Glutamatergic neuron (in vitro differentiated cells): ENCODE results near the gene MLKL. TPM values are rescaled to one million over a fixed set of nuclear protein-coding genes. Genes with fewer than 3 reads are reported as not detected.
"Not testable (repeated sequence)": the region's sequence is repeated elsewhere in the genome, so short reads cannot be mapped to it uniquely, and the experiment has no call there.

Experiments
- DNase-seq: peaks from one replicate; pipeline ENCODE4 v3.0.0; 2022
- H3K27ac Mint-ChIP-seq: one replicate; pipeline ENCODE4 v1.8.0; 2020; ENCODE audit warnings: mild to moderate bottlenecking, mixed read lengths, inconsistent platforms; ENCODE audit not compliant: unreplicated experiment
- H3K27me3 Mint-ChIP-seq: one replicate; pipeline ENCODE4 v1.8.0; 2020; ENCODE audit warnings: mild to moderate bottlenecking, moderate library complexity, mixed read lengths, inconsistent platforms; ENCODE audit not compliant: unreplicated experiment
- H3K36me3 Mint-ChIP-seq: one replicate; pipeline ENCODE4 v1.8.0; 2020; ENCODE audit warnings: mild to moderate bottlenecking, mixed read lengths, inconsistent platforms; ENCODE audit not compliant: unreplicated experiment
- H3K4me1 Mint-ChIP-seq: one replicate; pipeline ENCODE4 v1.8.0; 2020; ENCODE audit warnings: mild to moderate bottlenecking, low read depth, mixed read lengths, inconsistent platforms; ENCODE audit not compliant: unreplicated experiment
- H3K4me3 Mint-ChIP-seq: one replicate; pipeline ENCODE4 v1.8.0; 2020; ENCODE audit warnings: mild to moderate bottlenecking, mixed read lengths, inconsistent platforms; ENCODE audit not compliant: unreplicated experiment
- H3K9me3 Mint-ChIP-seq: one replicate; pipeline ENCODE4 v1.8.0; 2020; ENCODE audit warnings: mild to moderate bottlenecking, moderate library complexity, mixed read lengths, inconsistent platforms; ENCODE audit not compliant: unreplicated experiment
- total RNA-seq: library from RNA; stranded (reverse); fragmentation: NEBNext Ultra II Directional; extraction: Animal tissue kit (Norgen Biotek cat#: 25700); gene quantifications from one replicate; pipeline ENCODE4 v1.2.1, GENCODE V29; 2021; ENCODE audit not compliant: unreplicated experiment
- TF ChIP-seq, protein P1 (sequence below): fragments of 200-600 bp; sonication (generic); IDR thresholded peaks from one replicate; pipeline ENCODE4 v1.5.0; 2021; ENCODE audit not compliant: partially characterized antibody, unreplicated experiment

MLKL gene
- total RNA-seq, 1 donor from 2014 or later = not detected

- no peaks in the 10 kb centered on the region for H3K9me3 Mint-ChIP-seq
- TF ChIP-seq, protein P1, sequence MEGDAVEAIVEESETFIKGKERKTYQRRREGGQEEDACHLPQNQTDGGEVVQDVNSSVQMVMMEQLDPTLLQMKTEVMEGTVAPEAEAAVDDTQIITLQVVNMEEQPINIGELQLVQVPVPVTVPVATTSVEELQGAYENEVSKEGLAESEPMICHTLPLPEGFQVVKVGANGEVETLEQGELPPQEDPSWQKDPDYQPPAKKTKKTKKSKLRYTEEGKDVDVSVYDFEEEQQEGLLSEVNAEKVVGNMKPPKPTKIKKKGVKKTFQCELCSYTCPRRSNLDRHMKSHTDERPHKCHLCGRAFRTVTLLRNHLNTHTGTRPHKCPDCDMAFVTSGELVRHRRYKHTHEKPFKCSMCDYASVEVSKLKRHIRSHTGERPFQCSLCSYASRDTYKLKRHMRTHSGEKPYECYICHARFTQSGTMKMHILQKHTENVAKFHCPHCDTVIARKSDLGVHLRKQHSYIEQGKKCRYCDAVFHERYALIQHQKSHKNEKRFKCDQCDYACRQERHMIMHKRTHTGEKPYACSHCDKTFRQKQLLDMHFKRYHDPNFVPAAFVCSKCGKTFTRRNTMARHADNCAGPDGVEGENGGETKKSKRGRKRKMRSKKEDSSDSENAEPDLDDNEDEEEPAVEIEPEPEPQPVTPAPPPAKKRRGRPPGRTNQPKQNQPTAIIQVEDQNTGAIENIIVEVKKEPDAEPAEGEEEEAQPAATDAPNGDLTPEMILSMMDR = no peak
- DNase-seq = no peak
- no peaks in the 10 kb centered on the region for H3K27me3 Mint-ChIP-seq
- no peaks in the 10 kb centered on the region for H3K4me1 Mint-ChIP-seq
- no peak overlapping the region for H3K27ac Mint-ChIP-seq
- no peak overlapping the region for H3K4me3 Mint-ChIP-seq
- no peaks in the 10 kb centered on the region for H3K36me3 Mint-ChIP-seq
Observed at GRCh38 chr16:74661064-74661463, 39.6 kb downstream of the MLKL start.

DNA sequence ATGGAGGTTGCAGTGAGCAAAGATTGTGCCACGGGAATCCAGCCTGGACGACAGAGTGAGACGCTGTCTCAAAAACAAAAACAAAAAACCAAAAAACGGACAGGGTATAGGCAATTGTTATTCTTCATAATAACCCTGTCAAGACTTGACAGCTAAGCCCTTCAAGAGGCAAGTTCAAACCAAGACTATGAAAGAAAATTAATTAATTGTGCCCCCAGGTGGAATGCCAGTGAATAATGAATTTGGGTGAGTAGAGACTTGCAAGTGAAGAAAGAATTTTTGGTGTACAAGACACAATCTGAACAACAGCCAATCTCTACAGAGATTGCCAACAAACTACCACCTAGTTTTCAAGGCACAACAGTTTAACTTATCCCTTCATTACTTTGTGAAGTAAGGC, 40.3 kb downstream of the MLKL start:
- no peaks in the 10 kb centered on the region for H3K4me1 Mint-ChIP-seq
- H3K36me3 Mint-ChIP-seq = no peaks in the 10 kb centered on the region
- no peak overlapping the region for H3K4me3 Mint-ChIP-seq
- DNase-seq = no peak
- no peaks in the 10 kb centered on the region for H3K9me3 Mint-ChIP-seq
- no peaks in the 10 kb centered on the region for H3K27me3 Mint-ChIP-seq
- H3K27ac Mint-ChIP-seq = no peak overlapping the region
- TF ChIP-seq, protein P1 = no peak

GRCh38 chr16:74659041-74659440, 41.6 kb downstream of the MLKL start:
- DNase-seq = no peak
- Mint-ChIP-seq H3K27ac (no peak overlapping the region), H3K4me1 (no peaks in the 10 kb centered on the region), H3K27me3 (no peaks in the 10 kb centered on the region), H3K36me3 (no peaks in the 10 kb centered on the region), H3K4me3 (no peak overlapping the region), H3K9me3 (no peaks in the 10 kb centered on the region)
- TF ChIP-seq, protein P1 = no peak

DNA sequence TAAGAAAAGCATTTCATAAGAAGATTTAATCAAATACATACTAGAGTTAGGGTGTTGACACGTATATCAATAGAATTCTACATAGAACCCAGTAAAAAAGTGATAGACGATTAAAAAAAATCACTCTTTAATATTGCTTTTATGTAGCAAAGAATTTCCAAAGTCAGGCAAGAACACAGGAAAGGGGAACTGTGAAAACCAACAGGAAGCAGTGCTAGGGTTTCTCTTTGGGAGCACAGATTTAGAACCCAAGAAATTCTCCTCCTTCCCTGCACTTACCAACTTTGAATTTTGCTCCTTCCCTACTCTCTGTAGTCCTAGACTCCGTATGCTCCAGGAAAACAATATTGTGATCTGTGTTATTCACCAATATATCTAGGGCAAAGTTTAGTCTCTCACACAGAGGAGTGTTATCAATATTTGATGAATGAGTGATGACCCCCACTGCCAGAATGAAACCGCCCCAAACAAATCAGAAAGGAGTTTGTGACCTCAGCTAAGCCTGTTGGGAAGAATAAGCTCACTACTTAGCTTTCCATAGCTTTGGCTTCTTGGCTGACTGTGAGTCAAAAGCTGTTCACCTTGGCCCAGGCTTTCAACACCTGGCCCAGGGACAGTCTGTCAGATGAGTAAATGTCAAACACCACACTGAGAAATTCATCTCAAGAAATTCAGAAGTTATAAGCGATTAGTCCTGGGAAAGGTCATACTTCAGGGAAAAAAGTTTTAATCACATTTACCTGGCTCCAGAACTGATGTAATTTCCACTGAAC, 42.6 kb downstream of the MLKL start:
- TF ChIP-seq, protein P1 = no peak
- H3K9me3 Mint-ChIP-seq = no peaks in the 10 kb centered on the region
- no peak for DNase-seq
- no peak overlapping the region for H3K4me3 Mint-ChIP-seq
- no peaks in the 10 kb centered on the region for H3K4me1 Mint-ChIP-seq
- no peaks in the 10 kb centered on the region for H3K36me3 Mint-ChIP-seq
- H3K27me3 Mint-ChIP-seq = no peaks in the 10 kb centered on the region
- no peak overlapping the region for H3K27ac Mint-ChIP-seq

DNA sequence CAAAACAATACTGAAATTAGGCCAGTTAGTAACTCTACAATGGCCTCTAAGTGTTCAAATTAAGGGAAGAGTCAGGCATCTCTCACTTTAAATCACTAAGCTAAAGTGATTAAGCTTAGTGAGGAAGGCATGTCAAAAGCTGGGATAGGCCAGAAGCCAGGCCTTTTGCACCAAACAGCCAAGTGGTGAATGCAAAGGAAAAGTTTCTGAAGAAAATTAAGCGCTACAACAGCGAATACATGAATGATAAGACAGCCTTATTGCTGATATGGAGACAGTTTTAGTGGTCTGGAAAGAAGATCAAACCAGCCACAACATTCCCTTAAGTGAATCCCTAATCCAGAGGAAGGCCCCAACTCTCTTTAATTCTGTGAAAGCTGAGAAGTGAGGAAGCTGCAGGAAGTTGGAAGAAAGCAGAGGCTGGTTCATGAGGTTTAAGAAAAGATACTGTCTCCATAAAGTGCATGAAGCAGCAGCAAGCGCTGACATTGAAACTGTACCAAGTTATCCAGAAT, 46.1 kb downstream of the MLKL start:
- Mint-ChIP-seq H3K4me3 (no peak overlapping the region), H3K4me1 (no peaks in the 10 kb centered on the region), H3K27ac (no peak overlapping the region), H3K36me3 (no peaks in the 10 kb centered on the region), H3K9me3 (no peaks in the 10 kb centered on the region), H3K27me3 (no peaks in the 10 kb centered on the region)
- TF ChIP-seq, protein P1 = no peak
- DNase-seq = no peak

- H3K4me3 Mint-ChIP-seq, H3K4me1 Mint-ChIP-seq, DNase-seq, H3K27me3 Mint-ChIP-seq, H3K27ac Mint-ChIP-seq, H3K36me3 Mint-ChIP-seq, H3K9me3 Mint-ChIP-seq: not testable (repeated sequence)
Observed at GRCh38 chr16:74652883-74653282, 47.8 kb downstream of the MLKL start.
